HTERT RPE-1 (cell line): ENCODE results near the gene TARBP1.
"Not testable (repeated sequence)": the region's sequence is repeated elsewhere in the genome, so short reads cannot be mapped to it uniquely, and the experiment has no call there.

ENCODE experiments used
- in situ Hi-C: fragments of 300-500 bp; cut with MboI; formaldehyde crosslinking; loops from 4 replicates; pipeline ENCODE4 v1.14.3; 2020; ENCODE audit warnings: low sequenced_read_pairs

Gene TARBP1

DNA sequence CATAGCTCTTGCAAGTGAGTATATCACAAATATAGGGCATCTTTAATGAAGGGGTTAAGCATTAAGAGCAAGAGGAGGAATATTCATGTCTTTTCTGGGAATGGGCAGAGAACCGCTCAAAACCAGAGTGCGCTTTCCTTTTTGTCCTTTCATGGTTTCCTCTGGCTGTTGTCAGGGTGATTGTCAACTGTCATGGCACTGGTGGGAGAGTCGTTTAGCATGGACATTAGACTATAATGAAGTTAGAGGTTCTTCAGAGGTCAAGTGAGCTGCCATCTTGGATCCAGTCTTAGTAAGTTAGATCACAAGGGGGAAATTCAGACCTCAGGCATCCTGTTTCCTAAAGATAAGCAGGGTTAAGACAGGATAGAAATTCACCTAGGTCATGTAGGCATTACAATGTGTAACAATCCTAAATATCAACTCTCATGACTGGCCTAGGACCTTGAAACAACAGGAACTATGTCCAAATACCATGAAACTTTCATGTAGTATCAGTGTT, 117.8 kb downstream of the TARBP1 start:
- in situ Hi-C loops = no loop called here

DNA sequence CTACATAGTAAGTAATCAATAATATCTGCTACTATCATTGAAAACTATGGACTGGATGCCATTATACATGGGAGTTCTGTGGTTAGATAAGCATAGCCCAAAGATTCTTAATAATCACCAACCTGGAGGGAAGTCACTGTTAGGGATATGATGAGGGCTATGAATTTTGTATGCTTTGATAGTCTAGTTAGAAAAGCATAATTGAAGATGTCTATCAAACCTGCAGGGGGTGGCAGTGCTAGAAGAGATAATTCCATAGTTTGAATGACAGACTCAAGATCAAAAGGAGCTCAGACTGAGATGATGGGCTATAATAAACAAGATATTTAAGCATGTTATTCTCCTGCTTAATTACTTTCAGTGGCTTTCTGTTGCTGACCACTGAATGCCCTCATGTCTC, 121.1 kb downstream of the TARBP1 start:
- in situ Hi-C loops = no loop called here

DNA sequence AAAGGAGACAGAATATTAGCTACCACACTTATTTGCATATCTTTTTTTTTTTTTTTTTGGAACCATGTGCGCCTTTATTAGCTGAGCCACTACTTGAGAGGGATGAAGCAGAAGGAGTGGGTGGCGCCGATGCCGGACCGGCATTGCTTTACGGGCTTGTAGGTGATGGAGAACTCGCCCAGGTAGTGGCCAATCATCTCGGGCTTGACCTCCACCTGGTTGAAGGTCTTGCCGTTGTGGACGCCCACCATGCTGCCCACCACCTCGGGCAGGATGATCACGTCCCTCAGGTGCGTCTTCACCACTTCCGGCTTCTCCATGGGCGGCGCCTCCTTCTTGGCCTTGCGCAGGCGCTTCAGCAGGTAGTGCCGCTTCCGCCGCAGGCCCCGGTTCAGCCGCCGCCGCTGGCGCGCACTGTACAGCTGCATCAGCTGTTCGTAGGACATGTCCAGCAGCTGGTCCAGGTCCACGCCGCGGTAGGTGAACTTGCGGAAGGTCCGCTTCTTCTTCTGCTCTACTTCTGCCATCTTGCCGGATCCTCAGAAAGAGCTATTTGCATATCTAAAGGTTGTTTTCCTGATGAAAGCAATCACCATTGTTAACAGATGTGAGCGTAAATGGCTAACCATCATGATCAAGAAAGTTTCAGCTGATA, 122.2 kb downstream of the TARBP1 start:
- in situ Hi-C loops = not testable (repeated sequence)

DNA sequence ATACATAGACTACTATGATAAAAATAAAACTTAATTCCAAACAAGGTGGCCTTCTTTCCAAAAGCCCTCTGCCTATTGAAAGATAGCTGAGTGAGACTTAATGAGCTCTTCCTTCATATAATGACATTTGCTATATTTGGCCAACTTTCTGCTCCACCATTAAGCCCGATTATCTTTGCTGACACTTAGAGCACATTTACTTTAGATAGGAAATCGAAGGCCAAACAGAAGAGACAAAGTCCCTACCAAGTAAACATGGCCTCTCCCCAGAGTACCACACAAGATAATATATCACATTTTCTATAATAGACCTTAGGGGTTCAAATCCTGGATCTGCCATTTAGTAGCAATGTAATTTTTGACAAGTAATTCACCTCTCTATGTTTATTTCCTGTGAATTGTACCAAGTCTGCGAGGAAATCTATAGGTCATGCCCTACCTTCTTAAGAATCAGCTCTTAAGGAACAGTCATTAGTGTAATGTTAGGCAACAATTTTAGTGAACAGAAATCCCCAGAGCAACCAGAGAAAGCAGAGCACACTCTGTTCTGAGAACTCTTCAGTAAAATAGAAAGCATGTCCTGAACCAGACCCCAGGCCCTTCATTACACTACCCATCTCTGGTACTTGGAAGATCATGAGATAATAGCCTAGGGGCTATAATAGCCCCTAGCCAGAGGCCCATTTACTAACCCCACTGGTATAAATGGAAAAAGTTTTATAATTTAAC, 123.0 kb downstream of the TARBP1 start:
- in situ Hi-C loops = no loop called here

DNA sequence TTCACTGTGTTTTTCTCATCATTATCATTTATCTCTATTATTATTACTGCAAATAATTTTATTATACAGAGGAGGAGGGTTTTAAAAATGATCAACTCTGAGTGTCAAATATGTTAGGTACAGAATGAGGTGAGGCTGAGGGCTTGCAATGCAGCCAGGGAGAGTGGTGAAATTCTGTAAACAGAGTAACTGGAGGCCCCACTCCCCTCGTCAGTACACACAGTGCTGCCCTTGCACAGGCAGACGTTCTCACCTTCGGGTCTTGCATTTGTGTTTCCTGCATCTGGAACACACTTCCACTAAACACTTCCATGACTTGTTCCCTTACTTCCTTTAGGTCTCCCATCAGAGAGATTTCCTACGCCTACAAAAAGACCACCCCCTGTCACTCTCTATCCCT, 130.0 kb downstream of the TARBP1 start:
- in situ Hi-C loops = no loop called here

DNA sequence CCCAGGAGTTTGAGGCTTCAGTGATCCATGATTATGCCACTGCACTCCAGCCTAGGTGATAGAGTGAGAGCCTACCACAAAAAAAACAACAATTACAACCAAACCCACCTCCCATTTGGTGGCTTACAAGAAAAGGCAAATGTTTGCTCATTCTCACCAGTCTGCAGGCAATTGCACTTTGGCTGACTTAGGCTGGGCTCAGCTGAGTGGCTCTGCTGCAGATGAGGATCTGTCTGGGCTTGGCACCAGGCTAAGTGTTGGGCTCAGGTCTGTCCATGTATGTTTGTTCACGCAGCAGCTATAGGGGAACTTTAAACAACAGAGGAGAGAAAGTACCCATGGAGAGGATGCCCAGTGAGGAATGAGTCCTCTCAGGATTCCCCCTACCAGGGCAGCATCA, 133.7 kb downstream of the TARBP1 start:
- in situ Hi-C loops = no loop called here

DNA sequence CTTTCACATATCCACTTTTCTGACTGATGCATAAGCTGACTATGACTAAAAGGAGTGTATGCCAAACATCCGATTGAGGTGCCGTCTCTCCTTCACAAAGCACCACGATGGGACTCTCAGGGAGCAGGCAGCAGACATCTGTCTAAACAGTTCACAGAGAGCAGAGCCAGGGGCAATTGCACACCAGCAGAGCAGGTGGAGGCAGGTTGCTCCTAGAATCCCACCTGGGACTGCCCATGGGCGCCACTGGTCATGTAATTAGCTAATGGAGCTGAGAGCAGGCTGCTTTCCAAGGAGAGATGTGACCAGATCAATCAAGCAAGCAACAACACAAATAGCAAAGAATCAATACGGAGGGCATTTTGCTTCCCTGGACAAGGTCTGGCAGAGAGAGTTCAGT, 136.2 kb downstream of the TARBP1 start:
- in situ Hi-C loops = no loop called here
